ENCODE data around the gene DDAH1. TPM values are rescaled to one million over a fixed set of nuclear protein-coding genes. Genes with fewer than 3 reads are reported as not detected.

Gene DDAH1
- total RNA-seq, 1 experiment from 2014 or later, result 36.3 TPM

GRCh38 chr1:85320371-85321131, 144.4 kb downstream of the DDAH1 start:
- Histone ChIP-seq H3K4ac (ENCODE audit: low read depth, low read length) (no peak overlapping the region), H2AFZ (ENCODE audit: low read length) (no peak overlapping the region), H3K4me2 (ENCODE audit: insufficient read depth, insufficient read length, low read length) (no peak overlapping the region), H3K9me3 (ENCODE audit: control insufficient read depth, low read depth, low read length) (no peaks in the 10 kb centered on the region), H3K14ac (ENCODE audit: insufficient read depth, low read length) (no peak overlapping the region), H3K9ac (ENCODE audit: extremely low read depth, insufficient read length, low read length) (no peak overlapping the region), H2BK12ac (ENCODE audit: insufficient read length, low read depth, low read length) (no peak overlapping the region), H4K20me1 (ENCODE audit: control insufficient read depth, insufficient read depth, insufficient read length) (no peaks in the 10 kb centered on the region), H3K56ac (ENCODE audit: insufficient read length, low read depth, low read length) (no peak overlapping the region), H4K8ac (replicated peaks; ENCODE audit: insufficient read length, low read depth, low read length) (no peak overlapping the region), H2BK20ac (ENCODE audit: low read depth, low read length, poor library complexity, severe bottlenecking) (no peak overlapping the region), H2BK15ac (ENCODE audit: low read depth, low read length) (no peak overlapping the region), H3K23ac (ENCODE audit: insufficient read length, low read depth, low read length) (no peak overlapping the region), H3K27ac (ENCODE audit: insufficient read length, low read depth, low read length) (no peak overlapping the region), H3K79me1 (ENCODE audit: insufficient read depth, low read depth, low read length, poor library complexity, severe bottlenecking) (no peaks in the 10 kb centered on the region), H2BK5ac (ENCODE audit: insufficient read length, low read length) (no peak overlapping the region), H3K18ac (ENCODE audit: insufficient read length, low read depth, low read length) (no peak overlapping the region), H2AK5ac (ENCODE audit: insufficient read length, low read length) (no peak overlapping the region), H2BK120ac (ENCODE audit: low read depth, low read length, poor library complexity, severe bottlenecking) (no peak overlapping the region), H3T11ph (ENCODE audit: low read length) (no peak overlapping the region), H3K23me2 (ENCODE audit: insufficient read length, low read depth, low read length, poor library complexity, severe bottlenecking) (no peaks in the 10 kb centered on the region), H4K91ac (ENCODE audit: insufficient read length, low read depth, low read length) (no peak overlapping the region), H3K79me2 (ENCODE audit: insufficient read depth, low read length) (no peaks in the 10 kb centered on the region), H4K5ac (ENCODE audit: insufficient read length, low read depth, low read length) (no peak overlapping the region), H3K4me1 (ENCODE audit: insufficient read depth, low read length) (peaks cover 2% of the 10 kb centered on the region; the same call in 1 of the 2 replicates), H3K27me3 (ENCODE audit: insufficient read depth, low read length) (no peaks in the 10 kb centered on the region)
- Mint-ChIP-seq H3K27ac (peak overlapping the region; percentile 0 to 74 (median 68); a peak in 6 of 7 replicates), H3K27me3 (ENCODE audit: low read depth) (no peaks in the 10 kb centered on the region), H3K4me1 (peaks cover 16 to 17% of the 10 kb centered on the region in 2 experiments), H3K36me3 (ENCODE audit: insufficient read depth in 1 of 3, low read depth in 3 of 3) (no peaks in the 10 kb centered on the region), H3K4me3 (no peak overlapping the region), H3K9me3 (no peaks in the 10 kb centered on the region)
- no CpG with 5 or more reads among the region's 2 CpGs for WGBS (ENCODE audit: extremely low coverage, insufficient read length, low lambda C conversion rate)
- no peak for DNase-seq
- no peak for TF ChIP-seq CTCF (conservative IDR thresholded peaks at IDR 0.05)

All from H9 (cell line).